ENCODE results near the gene GBP5.
A peak's percentile ranks its signal among the peaks of the same experiment; 100 is the strongest.
"Not testable (repeated sequence)": the region's sequence is repeated elsewhere in the genome, so short reads cannot be mapped to it uniquely, and the experiment has no call there.

Gene GBP5

GRCh38 chr1:89272269-89273041 is at the start of gene GBP5:
Gene GBP5, minus strand, starts transcription at chr1:89272860. Its CDS starts 3,305 bp downstream, at chr1:89269555.
- DNase-seq (ENCODE audit: low read depth in 2 of 2, low spot score in 1 of 2), result peak in 1 of 2 donors; percentile 27

GRCh38 chr1:89322402-89322801 is 49.7 kb upstream of the GBP5 start:
- no peak for DNase-seq (ENCODE audit: low read depth in 2 of 2, low spot score in 1 of 2)

GRCh38 chr1:89312572-89312971 is 39.9 kb upstream of the GBP5 start:
- DNase-seq (ENCODE audit: low read depth in 2 of 2, low spot score in 1 of 2), result no peak

GRCh38 chr1:89311757-89312156 is 39.1 kb upstream of the GBP5 start:
- DNase-seq (ENCODE audit: low read depth in 2 of 2, low spot score in 1 of 2), result no peak

GRCh38 chr1:89310976-89311375 is 38.3 kb upstream of the GBP5 start:
- DNase-seq (ENCODE audit: low read depth in 2 of 2, low spot score in 1 of 2), result no peak

- no peak for DNase-seq (ENCODE audit: low read depth in 2 of 2, low spot score in 1 of 2)
Observed at GRCh38 chr1:89310505-89310904, 37.8 kb upstream of the GBP5 start.

GRCh38 chr1:89309828-89310227 is 37.2 kb upstream of the GBP5 start:
- DNase-seq (ENCODE audit: low read depth in 2 of 2, low spot score in 1 of 2), result no peak

- no peak for DNase-seq (ENCODE audit: low read depth in 2 of 2, low spot score in 1 of 2)
Observed at GRCh38 chr1:89306273-89306672, 33.6 kb upstream of the GBP5 start.

GRCh38 chr1:89305493-89305892 is 32.8 kb upstream of the GBP5 start:
- DNase-seq (ENCODE audit: low read depth in 2 of 2, low spot score in 1 of 2), result no peak

- no peak for DNase-seq (ENCODE audit: low read depth in 2 of 2, low spot score in 1 of 2)
Observed at GRCh38 chr1:89304572-89305230, 32.0 kb upstream of the GBP5 start.

GRCh38 chr1:89302697-89303332 is 30.2 kb upstream of the GBP5 start:
- no peak for DNase-seq (ENCODE audit: low read depth in 2 of 2, low spot score in 1 of 2)

- DNase-seq (ENCODE audit: low read depth in 2 of 2, low spot score in 1 of 2), result not testable (repeated sequence)
Observed at GRCh38 chr1:89299739-89300463, 27.2 kb upstream of the GBP5 start.

- DNase-seq (ENCODE audit: low read depth in 2 of 2, low spot score in 1 of 2), result no peak
Observed at GRCh38 chr1:89298461-89298860, 25.8 kb upstream of the GBP5 start.

GRCh38 chr1:89295187-89295586 is 22.5 kb upstream of the GBP5 start:
- no peak for DNase-seq (ENCODE audit: low read depth in 2 of 2, low spot score in 1 of 2)

GRCh38 chr1:89291276-89291675 is 18.6 kb upstream of the GBP5 start:
- no peak for DNase-seq (ENCODE audit: low read depth in 2 of 2, low spot score in 1 of 2)

- no peak for DNase-seq (ENCODE audit: low read depth in 2 of 2, low spot score in 1 of 2)
Observed at GRCh38 chr1:89288051-89288340, 15.3 kb upstream of the GBP5 start.

- no peak for DNase-seq (ENCODE audit: low read depth in 2 of 2, low spot score in 1 of 2)
Observed at GRCh38 chr1:89287181-89288050, 14.8 kb upstream of the GBP5 start.

- DNase-seq (ENCODE audit: low read depth in 2 of 2, low spot score in 1 of 2), result no peak
Observed at GRCh38 chr1:89286549-89287180, 14.0 kb upstream of the GBP5 start.

- no peak for DNase-seq (ENCODE audit: low read depth in 2 of 2, low spot score in 1 of 2)
Observed at GRCh38 chr1:89285745-89286380, 13.2 kb upstream of the GBP5 start.
